Measurements from ENCODE around the gene RPIA. TPM values are rescaled to one million over a fixed set of nuclear protein-coding genes. Genes with fewer than 3 reads are reported as not detected.

Gene RPIA
- polyA plus RNA-seq, 2 of the 4 experiments (the other 2 are of a cell fraction): 23.3 to 27.0 TPM

DNA sequence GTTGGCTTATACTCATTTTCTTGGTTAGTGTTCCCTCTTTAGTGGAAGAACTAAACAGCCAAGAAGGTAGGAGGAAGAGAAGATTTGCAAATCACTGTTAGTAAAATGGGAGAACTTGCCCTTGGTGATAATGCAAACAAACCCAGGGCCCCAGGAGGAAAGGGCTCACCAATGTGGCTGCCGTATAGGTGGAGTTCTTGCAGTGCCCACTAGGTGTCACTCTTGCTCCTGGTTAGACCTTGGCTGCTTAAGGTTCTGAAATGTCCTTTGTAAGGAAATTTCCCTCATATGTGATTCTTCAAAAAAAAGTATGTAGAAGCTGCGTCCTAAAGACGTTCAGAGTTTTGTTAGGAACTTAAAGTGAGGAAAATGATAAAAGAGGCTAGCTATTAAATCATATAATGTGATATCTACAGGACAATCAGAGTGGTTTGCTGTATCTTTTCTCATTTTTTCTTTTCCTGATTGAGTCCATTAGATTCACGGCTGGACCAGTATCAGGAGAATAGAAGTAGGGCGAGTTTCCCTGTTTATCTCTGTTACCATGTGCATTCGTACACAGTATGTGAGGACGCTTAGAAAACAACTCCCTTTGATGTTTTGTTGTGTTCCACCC lies 48.6 kb downstream of the RPIA start:
- FAIRE-seq: peak; percentile 80
- H3K4me1 ChIP-seq: peaks cover 14% of the 10 kb centered on the region
- H3K4me3 ChIP-seq: no peak overlapping the region
- no peaks in the 10 kb centered on the region for H3K9me3 ChIP-seq
- H3K27ac ChIP-seq: no peak overlapping the region
- TF ChIP-seq RAD21 (conservative IDR thresholded peaks at IDR 0.05 in 1 of 2, IDR thresholded peaks at IDR 0.05 in 1 of 2): peak; percentile 74 to 78
- TF ChIP-seq, protein P1, sequence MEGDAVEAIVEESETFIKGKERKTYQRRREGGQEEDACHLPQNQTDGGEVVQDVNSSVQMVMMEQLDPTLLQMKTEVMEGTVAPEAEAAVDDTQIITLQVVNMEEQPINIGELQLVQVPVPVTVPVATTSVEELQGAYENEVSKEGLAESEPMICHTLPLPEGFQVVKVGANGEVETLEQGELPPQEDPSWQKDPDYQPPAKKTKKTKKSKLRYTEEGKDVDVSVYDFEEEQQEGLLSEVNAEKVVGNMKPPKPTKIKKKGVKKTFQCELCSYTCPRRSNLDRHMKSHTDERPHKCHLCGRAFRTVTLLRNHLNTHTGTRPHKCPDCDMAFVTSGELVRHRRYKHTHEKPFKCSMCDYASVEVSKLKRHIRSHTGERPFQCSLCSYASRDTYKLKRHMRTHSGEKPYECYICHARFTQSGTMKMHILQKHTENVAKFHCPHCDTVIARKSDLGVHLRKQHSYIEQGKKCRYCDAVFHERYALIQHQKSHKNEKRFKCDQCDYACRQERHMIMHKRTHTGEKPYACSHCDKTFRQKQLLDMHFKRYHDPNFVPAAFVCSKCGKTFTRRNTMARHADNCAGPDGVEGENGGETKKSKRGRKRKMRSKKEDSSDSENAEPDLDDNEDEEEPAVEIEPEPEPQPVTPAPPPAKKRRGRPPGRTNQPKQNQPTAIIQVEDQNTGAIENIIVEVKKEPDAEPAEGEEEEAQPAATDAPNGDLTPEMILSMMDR (IDR thresholded peaks at IDR 0.05): peak; percentile 93
- no peak for TF ChIP-seq ESRRA (IDR thresholded peaks at IDR 0.05; ENCODE audit: borderline replicate concordance, low read length)
- TF ChIP-seq, protein P2, sequence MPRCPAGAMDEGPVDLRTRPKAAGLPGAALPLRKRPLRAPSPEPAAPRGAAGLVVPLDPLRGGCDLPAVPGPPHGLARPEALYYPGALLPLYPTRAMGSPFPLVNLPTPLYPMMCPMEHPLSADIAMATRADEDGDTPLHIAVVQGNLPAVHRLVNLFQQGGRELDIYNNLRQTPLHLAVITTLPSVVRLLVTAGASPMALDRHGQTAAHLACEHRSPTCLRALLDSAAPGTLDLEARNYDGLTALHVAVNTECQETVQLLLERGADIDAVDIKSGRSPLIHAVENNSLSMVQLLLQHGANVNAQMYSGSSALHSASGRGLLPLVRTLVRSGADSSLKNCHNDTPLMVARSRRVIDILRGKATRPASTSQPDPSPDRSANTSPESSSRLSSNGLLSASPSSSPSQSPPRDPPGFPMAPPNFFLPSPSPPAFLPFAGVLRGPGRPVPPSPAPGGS (IDR thresholded peaks at IDR 0.05): no peak
- peak; percentile 50; the same call in 2 of the 3 replicates for TF ChIP-seq SMC3 (IDR thresholded peaks at IDR 0.05)
- TF ChIP-seq CBX2 (IDR thresholded peaks at IDR 0.05; ENCODE audit: borderline replicate concordance, low read depth): no peak
- TF ChIP-seq HDAC2 (IDR thresholded peaks at IDR 0.05): no peak
- no peak for TF ChIP-seq NPAS2 (CRISPR knock-in tag; IDR thresholded peaks at IDR 0.05; ENCODE audit: borderline replicate concordance)
- TF ChIP-seq, protein P3, sequence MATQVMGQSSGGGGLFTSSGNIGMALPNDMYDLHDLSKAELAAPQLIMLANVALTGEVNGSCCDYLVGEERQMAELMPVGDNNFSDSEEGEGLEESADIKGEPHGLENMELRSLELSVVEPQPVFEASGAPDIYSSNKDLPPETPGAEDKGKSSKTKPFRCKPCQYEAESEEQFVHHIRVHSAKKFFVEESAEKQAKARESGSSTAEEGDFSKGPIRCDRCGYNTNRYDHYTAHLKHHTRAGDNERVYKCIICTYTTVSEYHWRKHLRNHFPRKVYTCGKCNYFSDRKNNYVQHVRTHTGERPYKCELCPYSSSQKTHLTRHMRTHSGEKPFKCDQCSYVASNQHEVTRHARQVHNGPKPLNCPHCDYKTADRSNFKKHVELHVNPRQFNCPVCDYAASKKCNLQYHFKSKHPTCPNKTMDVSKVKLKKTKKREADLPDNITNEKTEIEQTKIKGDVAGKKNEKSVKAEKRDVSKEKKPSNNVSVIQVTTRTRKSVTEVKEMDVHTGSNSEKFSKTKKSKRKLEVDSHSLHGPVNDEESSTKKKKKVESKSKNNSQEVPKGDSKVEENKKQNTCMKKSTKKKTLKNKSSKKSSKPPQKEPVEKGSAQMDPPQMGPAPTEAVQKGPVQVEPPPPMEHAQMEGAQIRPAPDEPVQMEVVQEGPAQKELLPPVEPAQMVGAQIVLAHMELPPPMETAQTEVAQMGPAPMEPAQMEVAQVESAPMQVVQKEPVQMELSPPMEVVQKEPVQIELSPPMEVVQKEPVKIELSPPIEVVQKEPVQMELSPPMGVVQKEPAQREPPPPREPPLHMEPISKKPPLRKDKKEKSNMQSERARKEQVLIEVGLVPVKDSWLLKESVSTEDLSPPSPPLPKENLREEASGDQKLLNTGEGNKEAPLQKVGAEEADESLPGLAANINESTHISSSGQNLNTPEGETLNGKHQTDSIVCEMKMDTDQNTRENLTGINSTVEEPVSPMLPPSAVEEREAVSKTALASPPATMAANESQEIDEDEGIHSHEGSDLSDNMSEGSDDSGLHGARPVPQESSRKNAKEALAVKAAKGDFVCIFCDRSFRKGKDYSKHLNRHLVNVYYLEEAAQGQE (IDR thresholded peaks at IDR 0.05): no peak
- TF ChIP-seq ZSCAN20 (CRISPR knock-in tag; IDR thresholded peaks at IDR 0.05): no peak
- no peak for TF ChIP-seq EP300 (IDR thresholded peaks at IDR 0.05)
- TF ChIP-seq SREBF2 (IDR thresholded peaks at IDR 0.05): no peak
- TF ChIP-seq, protein P4, sequence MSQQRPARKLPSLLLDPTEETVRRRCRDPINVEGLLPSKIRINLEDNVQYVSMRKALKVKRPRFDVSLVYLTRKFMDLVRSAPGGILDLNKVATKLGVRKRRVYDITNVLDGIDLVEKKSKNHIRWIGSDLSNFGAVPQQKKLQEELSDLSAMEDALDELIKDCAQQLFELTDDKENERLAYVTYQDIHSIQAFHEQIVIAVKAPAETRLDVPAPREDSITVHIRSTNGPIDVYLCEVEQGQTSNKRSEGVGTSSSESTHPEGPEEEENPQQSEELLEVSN (IDR thresholded peaks at IDR 0.05; ENCODE audit: borderline replicate concordance, low read depth): no peak
- TF ChIP-seq, protein P5, sequence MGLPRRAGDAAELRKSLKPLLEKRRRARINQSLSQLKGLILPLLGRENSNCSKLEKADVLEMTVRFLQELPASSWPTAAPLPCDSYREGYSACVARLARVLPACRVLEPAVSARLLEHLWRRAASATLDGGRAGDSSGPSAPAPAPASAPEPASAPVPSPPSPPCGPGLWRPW (IDR thresholded peaks at IDR 0.05): no peak
- TF ChIP-seq FOXS1 (CRISPR knock-in tag; IDR thresholded peaks at IDR 0.05): no peak
- no peak for TF ChIP-seq KDM5A (IDR thresholded peaks at IDR 0.05)
- no peak for TF ChIP-seq HOXB5 (CRISPR knock-in tag; IDR thresholded peaks at IDR 0.05)
- no peak for TF ChIP-seq RARB (CRISPR knock-in tag; IDR thresholded peaks at IDR 0.05)
- TF ChIP-seq RCOR1 (IDR thresholded peaks at IDR 0.05; ENCODE audit: low read depth, low read length): no peak
- TF ChIP-seq MYC (IDR thresholded peaks at IDR 0.05; ENCODE audit: borderline replicate concordance, low read length): no peak
- no peak for TF ChIP-seq HEYL (CRISPR knock-in tag; IDR thresholded peaks at IDR 0.05)
- 35% methylated on average over 7 of the region's 7 CpGs for WGBS (ENCODE audit: missing lambda C conversion rate)
- POLR2A ChIA-PET: no interaction called here
- CTCF ChIA-PET: interaction anchor here (0.6 to 1.8 kb wide), 15 partner anchors 9 to 293 kb away, joined by 3 to 14 read pairs (median 3); no protein-coding TSS in a partner anchor
- ATAC-seq: peak; percentile 91 to 95
- peak; percentile 64 to 78 for DNase-seq (ENCODE audit: low read depth in 1 of 2, low spot score in 1 of 2)
- H3K4me2 ChIP-seq: no peak overlapping the region

All from A549 (cell line).